NCI-H1105 (cell line): Measurements from ENCODE around the gene ATXN7L2.

ENCODE experiments used
- DNase-seq: peaks from one replicate; lab custom pipeline; 2025; lab: John Stamatoyannopoulos, UW

The ATXN7L2 gene

GRCh38 chr1:109475261-109475660 is 8.4 kb upstream of the ATXN7L2 start:
- DNase-seq: no peak

- no peak for DNase-seq
Measured at GRCh38 chr1:109476825-109477224, 6.9 kb upstream of the ATXN7L2 start.

DNA sequence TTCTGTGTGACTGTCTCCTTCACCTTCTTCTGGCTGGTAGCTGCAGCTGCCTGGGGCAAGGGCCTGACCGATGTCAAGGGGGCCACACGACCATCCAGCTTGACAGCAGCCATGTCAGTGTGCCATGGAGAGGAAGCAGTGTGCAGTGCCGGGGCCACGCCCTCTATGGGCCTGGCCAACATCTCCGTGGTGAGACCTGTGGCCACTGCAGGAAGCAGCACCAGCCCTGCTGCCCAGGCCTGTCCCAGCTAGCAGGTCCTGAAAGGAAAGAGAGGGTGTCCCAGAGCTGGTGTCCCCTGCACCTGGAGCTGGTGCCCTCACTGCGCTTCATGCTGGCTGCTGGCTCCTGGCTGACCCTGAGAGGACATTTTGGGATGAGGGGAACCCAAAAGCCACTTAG is 5.9 kb upstream of the ATXN7L2 start:
- no peak for DNase-seq

DNA sequence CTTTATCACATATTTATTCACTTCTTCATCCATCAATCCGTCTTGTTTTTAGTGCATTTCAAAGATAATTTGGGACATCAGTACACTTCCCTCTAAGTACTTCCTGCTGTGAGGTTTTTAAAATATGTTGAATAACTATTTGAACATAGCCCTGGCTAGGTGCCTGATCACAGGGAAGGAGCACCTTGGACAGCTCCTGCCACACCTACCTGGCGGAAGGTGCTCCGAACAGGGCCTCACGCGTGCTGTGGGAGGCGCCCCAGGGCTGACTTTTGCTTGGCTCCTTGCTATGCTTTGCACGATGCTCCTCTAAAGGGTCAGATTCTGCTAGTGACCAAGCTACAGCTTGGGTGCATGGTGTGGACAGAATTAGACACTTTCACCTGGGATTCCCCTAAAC is 4.9 kb upstream of the ATXN7L2 start:
- DNase-seq: no peak

DNA sequence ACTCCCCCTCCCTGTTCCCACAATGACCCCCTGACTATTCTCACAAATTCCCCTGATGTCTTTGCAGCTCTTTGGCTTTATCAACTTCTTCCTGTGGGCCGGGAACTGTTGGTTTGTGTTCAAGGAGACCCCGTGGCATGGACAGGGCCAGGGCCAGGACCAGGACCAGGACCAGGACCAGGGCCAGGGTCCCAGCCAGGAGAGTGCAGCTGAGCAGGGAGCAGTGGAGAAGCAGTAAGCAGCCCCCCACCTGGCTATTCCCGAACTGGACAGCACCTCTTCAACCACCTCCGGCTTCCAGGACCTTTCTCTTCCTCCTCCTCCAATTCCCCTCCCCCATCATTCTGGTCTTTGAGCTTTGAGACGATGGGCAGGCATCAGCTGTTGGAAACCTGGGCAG is 4.4 kb upstream of the ATXN7L2 start:
- no peak for DNase-seq

DNA sequence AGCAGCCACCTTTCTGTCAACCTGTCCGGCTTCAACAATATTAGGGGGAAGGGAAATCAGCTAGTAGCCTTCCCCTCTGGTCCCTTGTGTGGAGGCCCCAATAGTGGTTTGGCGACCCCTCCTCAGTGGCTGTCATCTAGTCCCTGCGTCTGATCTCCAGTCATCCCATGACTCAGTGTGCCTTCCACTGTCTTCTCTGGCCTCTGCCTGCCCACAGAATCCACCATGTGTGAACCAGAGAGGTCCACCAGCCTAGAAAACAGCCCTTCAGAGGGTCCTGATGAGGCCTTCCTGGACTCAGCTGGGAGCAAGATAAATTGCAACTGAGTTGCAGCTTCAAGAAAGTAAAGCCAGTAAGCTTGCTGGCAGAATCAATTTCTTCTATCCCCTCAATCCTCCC is 3.8 kb upstream of the ATXN7L2 start:
- no peak for DNase-seq

GRCh38 chr1:109481646-109482045 is 2.1 kb upstream of the ATXN7L2 start:
- no peak for DNase-seq

DNA sequence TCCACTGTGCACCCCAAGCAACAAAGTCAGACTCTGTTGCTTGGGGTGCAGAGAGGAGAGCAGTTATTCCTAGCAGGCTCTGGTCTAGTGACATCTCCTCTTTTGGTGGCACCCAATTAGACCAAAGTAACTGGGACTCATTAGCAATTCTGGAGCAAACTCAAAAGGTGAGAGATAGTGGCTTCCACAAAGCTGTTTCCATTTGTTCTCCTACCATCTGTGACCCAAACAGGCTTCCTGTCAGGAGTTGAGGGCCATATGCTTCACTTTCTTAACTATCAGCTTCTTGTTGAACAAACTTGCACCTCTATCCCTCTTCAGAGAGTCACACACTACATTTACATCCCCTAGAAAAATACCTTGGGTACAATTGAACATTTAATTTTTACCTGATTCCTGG is 1.5 kb upstream of the ATXN7L2 start:
- DNase-seq: no peak

DNA sequence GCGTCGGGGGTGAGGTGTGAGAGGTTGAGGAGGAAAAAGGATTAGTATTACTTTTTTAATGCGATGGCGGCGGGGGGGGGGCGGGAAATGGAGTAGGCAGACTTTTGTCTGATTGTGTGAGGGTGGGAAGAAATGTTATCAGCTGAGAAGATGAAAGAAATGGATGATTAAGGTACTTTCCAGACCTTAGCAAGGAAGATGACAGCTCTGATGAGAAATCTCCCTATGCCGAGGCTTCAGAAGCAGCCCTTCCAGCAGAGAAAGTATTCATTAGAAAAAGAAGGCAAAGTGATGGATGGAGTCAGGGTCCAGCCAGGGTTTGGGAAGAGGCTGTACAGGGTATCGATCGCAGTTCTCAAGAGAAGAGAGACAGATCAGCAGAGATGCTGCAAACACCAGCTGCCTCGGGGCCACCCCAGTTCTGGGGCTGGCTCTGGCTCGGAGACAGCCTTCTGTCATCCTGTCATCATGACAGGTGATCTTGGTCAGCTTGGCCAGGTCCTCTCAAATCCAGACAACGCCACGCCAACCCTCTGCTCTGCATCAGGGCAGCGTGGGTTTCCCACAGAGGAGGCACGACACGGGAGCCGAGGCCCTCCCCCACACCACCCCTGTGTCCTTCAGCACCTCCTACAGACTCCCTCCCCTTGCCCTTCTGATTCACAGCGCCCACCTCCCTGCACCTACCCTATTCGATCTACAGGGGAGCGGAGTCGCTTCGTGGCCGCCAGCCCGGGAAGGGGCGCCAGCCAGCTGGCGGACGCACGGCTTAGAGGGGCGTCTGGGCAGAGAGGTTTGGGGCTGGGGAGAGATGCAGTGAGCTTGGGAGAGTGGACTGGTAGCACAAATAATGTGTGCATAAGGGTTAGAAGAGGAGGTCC is 674 bp upstream of the ATXN7L2 start:
- DNase-seq: peak; percentile 70

DNA sequence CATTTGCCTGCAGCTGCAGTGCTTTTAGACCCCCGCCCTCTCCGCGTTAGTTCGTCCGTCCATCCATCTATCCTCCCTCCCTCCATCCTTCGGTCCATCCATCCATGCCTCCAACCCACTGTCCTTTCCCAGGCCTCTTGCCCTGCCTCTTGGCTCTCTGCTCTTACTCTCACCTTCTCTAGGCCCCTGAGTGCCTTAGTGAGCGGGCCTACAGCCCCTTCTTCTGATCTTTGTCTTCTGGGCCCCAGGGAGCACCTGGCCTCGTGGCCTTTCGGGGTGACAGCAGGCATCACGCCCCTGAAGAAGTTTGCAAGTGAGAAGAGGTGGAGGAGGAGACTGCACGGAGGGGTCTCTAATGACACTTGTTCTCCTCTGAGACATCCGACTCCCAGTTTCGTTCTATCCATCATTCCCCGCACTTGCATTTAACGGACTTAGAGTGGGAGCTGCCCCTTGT is 842 bp downstream of the ATXN7L2 start:
- DNase-seq: no peak

GRCh38 chr1:109485001-109485400 is 1.3 kb downstream of the ATXN7L2 start:
- no peak for DNase-seq

GRCh38 chr1:109487261-109487660 is 3.6 kb downstream of the ATXN7L2 start:
- no peak for DNase-seq

- no peak for DNase-seq
Measured at GRCh38 chr1:109488201-109488600, 4.5 kb downstream of the ATXN7L2 start.

DNA sequence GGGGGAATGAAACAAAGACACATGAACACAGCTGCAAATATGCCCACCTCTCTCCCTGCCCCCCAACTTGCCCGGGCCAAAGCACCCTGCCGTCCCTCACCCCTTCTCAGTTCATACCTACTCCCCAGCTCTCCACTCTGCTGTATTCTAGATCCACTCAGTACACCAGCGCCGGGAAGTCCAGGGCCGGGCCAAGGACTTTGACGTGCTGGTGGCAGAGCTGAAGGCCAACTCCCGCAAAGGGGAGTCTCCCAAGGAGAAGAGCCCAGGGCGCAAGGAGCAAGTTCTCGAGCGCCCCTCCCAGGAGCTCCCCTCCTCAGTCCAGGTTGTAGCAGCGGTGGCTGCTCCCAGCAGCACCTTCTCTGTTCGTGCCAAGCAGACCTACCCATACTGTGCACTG is 5.0 kb downstream of the ATXN7L2 start:
- DNase-seq: no peak

DNA sequence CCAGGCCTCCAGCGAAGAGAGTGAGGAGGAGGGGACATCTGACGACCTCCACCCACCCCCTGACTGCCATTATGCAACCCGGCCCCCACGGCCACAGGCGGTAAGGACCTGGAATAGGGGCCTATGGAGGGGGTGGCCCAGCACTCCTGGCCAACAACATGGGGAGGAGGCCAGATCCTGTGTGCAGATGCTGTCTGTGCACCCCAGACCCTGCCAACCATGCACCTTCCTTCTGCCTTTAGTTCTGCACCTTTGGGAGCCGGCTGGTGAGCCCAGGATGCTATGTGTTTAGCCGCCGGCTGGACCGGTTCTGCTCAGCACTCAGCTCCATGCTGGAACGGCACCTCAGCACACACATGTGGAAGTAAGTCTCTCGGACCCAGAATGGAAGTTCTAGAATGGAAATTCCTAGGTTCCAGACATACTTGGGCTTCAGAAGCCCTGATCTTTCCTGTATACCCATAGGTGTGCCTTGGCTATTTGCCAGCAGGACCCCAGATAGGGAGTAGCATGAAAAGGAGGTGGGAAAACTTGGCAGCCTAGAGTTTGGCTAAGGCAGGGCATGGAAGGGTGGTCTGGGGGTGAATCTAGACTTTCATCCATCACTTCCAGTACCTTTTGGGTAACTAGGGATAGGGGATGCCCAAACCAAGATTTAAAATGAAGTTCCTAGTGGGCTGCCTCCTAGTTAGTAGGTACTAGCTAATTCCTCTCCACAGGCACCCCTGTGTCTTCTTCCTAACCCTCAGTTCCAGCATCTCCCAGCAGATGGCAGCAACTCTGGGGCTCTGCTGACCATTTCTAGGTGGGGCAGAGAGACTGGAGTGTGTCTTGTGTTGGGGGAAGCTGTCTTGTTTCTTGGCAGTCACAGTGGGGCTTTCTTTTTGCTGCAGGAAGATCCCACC is 6.6 kb downstream of the ATXN7L2 start:
- peak; percentile 35 for DNase-seq

DNA sequence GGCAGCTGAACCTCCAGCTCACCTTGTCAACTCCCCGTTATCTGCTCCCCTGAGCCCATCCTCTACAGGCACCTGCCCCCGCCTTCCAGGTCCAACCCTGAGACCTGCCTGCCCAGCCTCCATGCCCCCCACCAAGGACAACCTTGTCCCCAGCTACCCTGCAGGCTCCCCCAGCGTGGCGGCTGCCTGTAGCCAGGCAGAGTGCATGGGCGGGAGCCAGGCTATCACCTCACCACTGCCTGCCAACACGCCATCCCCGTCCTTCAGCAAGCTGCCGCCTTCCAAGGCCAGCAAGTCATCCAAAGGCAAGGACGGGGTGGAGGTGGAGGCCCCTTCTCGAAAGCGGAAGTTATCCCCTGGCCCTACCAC is 7.2 kb downstream of the ATXN7L2 start:
- no peak for DNase-seq

DNA sequence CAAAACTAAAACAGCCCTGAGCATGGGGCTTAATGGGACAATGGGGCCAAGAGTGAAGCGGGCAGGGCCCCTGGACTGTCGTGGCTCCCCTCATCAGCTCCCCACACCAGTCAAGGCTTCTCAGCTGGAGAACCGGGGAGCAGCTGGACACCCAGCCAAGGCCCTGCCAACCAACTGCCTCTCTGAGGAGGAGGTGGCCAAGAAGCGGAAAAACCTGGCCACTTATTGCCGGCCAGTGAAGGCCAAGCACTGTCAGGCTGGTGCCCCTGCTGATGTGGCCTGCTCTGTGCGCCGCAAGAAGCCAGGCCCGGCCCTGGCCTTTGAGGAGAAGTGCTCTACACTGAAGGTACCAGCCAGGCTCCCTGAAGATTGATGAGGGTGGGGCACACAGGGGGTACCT is 7.7 kb downstream of the ATXN7L2 start:
- DNase-seq: no peak

GRCh38 chr1:109492779-109493178 is 9.1 kb downstream of the ATXN7L2 start:
- DNase-seq: no peak

DNA sequence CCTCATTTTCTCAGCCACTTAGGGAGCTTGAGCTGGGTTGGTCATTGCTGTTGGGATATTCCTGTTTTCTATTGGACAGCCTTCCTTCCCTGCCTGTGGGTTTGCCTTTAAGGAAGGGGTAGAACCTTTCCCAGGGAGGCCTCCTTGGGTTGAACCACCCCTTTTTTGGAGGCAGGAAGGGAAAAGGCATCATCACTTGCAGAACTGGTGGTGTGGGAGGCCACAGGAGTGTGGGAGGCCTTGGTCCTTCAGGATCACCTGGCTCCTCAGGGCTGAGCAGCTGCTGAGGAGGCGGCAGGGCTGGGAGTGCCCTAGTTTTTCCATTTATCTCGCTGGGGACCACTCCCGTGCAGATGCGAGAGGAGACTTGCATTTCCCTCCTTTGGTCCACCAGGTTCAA is 9.5 kb downstream of the ATXN7L2 start:
- no peak for DNase-seq

GRCh38 chr1:109493805-109494539 is 10.3 kb downstream of the ATXN7L2 start, which contains the start of gene CYB561D1:
Gene CYB561D1 (plus strand): TSS chr1:109494094. CDS start chr1:109494140, 46 bp downstream.
- peak; percentile 84 for DNase-seq

DNA sequence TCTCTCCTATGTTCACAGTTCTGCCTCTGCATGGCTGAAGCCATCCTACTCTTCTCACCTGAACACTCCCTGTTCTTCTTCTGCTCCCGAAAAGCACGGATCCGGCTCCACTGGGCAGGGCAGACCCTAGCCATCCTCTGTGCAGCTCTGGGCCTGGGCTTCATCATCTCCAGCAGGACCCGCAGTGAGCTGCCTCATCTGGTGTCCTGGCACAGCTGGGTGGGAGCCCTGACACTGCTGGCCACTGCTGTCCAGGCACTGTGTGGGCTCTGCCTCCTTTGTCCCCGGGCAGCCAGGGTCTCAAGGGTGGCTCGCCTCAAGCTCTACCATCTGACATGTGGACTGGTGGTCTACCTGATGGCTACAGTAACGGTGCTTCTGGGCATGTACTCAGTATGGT is 12.0 kb downstream of the ATXN7L2 start:
- no peak for DNase-seq

DNA sequence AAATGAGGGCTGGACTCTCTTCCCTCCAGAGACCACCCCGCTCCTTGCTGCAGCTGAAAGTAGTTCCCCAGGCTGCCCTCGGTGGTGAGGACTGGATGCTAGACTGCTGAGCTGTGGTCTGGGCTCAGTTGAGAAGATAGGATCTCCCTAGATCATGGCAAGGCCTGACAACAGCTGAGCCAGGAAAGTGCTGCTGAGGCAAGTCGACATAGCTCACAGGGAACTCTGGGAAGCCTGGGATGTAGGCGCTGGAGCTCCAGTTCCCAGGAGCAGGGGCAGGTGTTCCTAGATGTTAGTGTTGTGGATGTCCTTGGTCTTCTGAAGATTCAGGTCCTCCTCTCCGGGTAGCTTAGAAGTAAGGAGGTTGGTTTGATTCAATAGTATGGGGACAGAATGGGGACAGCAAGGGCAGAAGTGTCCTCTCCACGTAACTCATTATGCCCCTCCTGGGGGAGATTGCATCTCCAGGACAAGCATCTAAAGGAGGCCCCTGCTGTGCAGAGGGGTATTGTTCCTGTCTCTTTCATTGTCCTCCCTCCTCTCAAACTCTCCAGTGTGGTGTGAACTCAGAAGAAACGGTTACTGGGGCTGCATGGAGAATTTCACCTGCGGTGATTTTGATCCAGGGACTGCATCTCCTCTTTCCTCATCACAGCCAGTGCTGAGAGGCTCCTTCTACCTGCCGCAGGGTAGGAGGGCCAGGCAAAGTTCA is 13.9 kb downstream of the ATXN7L2 start:
- DNase-seq: no peak
